ENCODE measurements around the gene MYT1.

The MYT1 gene

GRCh38 chr20:64240243-64241015 is 76.2 kb downstream of the MYT1 start:
- TF ChIP-seq NFIC (IDR thresholded peaks at IDR 0.05) = no peak
- TF ChIP-seq RAD21 (IDR thresholded peaks at IDR 0.05; ENCODE audit: low read depth) = no peak
- no peak for TF ChIP-seq FOXM1 (IDR thresholded peaks at IDR 0.05; ENCODE audit: borderline replicate concordance, low read depth)
- no peak for TF ChIP-seq CREB1 (IDR thresholded peaks at IDR 0.05; ENCODE audit: low read depth)

DNA sequence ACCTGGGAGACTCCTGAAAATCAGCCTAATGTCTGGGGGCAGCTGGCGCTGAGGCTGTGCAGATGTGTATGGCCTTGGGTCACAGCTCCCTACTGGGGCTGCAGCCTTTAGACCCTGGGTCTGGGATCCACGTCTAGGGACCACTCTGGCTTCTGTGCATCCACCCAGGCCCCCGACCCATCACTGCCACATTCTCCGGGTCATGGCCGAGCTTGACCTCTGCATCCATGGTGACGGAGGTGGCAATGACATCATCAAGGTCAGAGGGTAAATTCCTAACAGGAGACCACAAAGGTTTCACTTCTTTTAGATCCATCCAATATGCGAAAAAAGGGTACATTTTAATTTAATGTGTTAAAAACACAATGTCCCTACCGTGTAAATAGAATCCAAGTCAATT is 76.8 kb downstream of the MYT1 start:
- TF ChIP-seq REST (IDR thresholded peaks at IDR 0.05; ENCODE audit: low read depth) (no peak), TAF1 (IDR thresholded peaks at IDR 0.05; ENCODE audit: low read depth) (no peak)

DNA sequence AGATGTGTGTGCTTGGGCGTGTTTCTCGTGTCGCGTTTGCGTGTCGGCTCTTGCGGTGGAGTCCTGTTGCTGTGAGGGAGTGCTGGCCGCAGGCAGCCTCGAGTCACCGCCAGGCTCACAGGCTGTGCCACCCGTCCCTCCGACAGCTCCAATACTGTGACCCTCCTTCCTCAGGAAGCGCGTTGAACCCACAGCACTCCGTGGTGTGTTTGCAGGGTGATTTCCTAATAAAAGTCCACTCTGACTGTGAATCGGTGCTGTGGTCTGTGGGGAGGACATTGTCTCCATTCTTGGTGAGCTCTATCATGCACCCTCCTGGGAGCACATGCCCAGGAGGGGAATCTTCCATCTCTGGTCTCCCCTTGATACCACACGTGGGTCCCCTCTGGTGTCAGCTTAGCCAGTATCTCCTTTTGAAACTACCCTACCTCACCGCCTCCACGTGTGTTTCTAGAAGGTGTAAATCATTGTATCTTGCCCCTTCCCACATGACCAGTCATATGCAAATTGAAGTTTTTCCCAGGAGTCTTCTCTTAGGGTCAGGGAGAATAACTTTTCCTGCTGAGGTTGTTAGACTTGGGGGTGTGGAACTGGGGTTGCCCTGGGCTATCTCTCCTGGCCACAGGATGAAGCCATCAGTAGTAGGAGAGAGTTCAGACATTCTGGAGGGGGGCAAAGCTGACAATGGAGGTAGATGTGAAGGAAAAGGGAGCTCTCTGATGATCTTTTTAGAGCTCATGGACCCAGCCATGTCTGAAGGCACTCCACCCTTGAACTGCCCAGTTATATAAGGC is 77.9 kb downstream of the MYT1 start:
- TF ChIP-seq TEAD4 (IDR thresholded peaks at IDR 0.05) = no peak
- no peak for TF ChIP-seq CREB1 (IDR thresholded peaks at IDR 0.05; ENCODE audit: low read depth)
- no peak for TF ChIP-seq TAF1 (IDR thresholded peaks at IDR 0.05; ENCODE audit: low read depth)
- no peak for TF ChIP-seq TCF12 (IDR thresholded peaks at IDR 0.05; ENCODE audit: low read depth)
- TF ChIP-seq EGR1 (IDR thresholded peaks at IDR 0.05) = no peak
- TF ChIP-seq NFIC (IDR thresholded peaks at IDR 0.05) = no peak
- no peak for TF ChIP-seq ZBTB7A (IDR thresholded peaks at IDR 0.05; ENCODE audit: low read depth)
- no peak for TF ChIP-seq MAX (IDR thresholded peaks at IDR 0.05)

GRCh38 chr20:64242797-64243475 is 78.7 kb downstream of the MYT1 start:
- TF ChIP-seq ZBTB7A (IDR thresholded peaks at IDR 0.05; ENCODE audit: low read depth) (no peak), CEBPB (IDR thresholded peaks at IDR 0.05) (no peak), TAF1 (IDR thresholded peaks at IDR 0.05; ENCODE audit: low read depth) (no peak)

- TF ChIP-seq EGR1 (IDR thresholded peaks at IDR 0.05) (no peak), USF1 (IDR thresholded peaks at IDR 0.05) (no peak), REST (IDR thresholded peaks at IDR 0.05; ENCODE audit: low read depth) (no peak), YY1 (IDR thresholded peaks at IDR 0.05; ENCODE audit: low read depth) (no peak), ZBTB7A (IDR thresholded peaks at IDR 0.05; ENCODE audit: low read depth) (no peak), NFIC (IDR thresholded peaks at IDR 0.05) (no peak), TEAD4 (IDR thresholded peaks at IDR 0.05) (no peak), FOXM1 (IDR thresholded peaks at IDR 0.05; ENCODE audit: borderline replicate concordance, low read depth) (no peak), EP300 (IDR thresholded peaks at IDR 0.05; ENCODE audit: borderline replicate concordance) (no peak), CREB1 (IDR thresholded peaks at IDR 0.05; ENCODE audit: low read depth) (no peak), TAF1 (IDR thresholded peaks at IDR 0.05; ENCODE audit: low read depth) (no peak), CEBPB (IDR thresholded peaks at IDR 0.05) (no peak), MAX (IDR thresholded peaks at IDR 0.05) (no peak), RAD21 (IDR thresholded peaks at IDR 0.05; ENCODE audit: low read depth) (no peak), TCF12 (IDR thresholded peaks at IDR 0.05; ENCODE audit: low read depth) (no peak)
Measured at GRCh38 chr20:64244281-64244805, 80.1 kb downstream of the MYT1 start.

All from Ishikawa (cell line).